Loucy (cell line): ENCODE results near the gene PDZD8.

Experiments
- H2AFZ ChIP-seq: fragments of 200-600 bp; sonication (generic); 2 replicates; pipeline ENCODE4 v1.6.0; 2016; ENCODE audit warnings: antibody characterized with exemption, mild to moderate bottlenecking, low read length, moderate library complexity
- H3F3A ChIP-seq: fragments of 200-600 bp; 2 replicates; pipeline ENCODE4 v1.6.0; 2016; ENCODE audit warnings: antibody characterized with exemption, low read depth, mild to moderate bottlenecking
- H3K27me3 ChIP-seq: fragments of 200-600 bp; sonication (generic); 2 replicates; pipeline ENCODE4 v1.6.1; 2014; ENCODE audit warnings: low read length, mild to moderate bottlenecking; ENCODE audit not compliant: insufficient read depth, poor library complexity, severe bottlenecking
- H3K36me3 ChIP-seq: fragments of 200-600 bp; sonication (generic); 2 replicates; pipeline ENCODE4 v1.6.1; 2016; ENCODE audit warnings: low read length; ENCODE audit not compliant: insufficient read depth
- H3K4me1 ChIP-seq: fragments of 200-600 bp; sonication (generic); 2 replicates; pipeline ENCODE4 v1.5.1; 2014; ENCODE audit warnings: low read length, mild to moderate bottlenecking; ENCODE audit not compliant: insufficient read depth, poor library complexity, severe bottlenecking
- H3K4me2 ChIP-seq: fragments of 200-600 bp; sonication (generic); 2 replicates; pipeline ENCODE4 v1.6.0; 2014; ENCODE audit warnings: antibody characterized with exemption, low read length, low read depth, mild to moderate bottlenecking; ENCODE audit not compliant: poor library complexity, severe bottlenecking
- H3K4me3 ChIP-seq: fragments of 200-600 bp; sonication (generic); 2 replicates; pipeline ENCODE4 v1.5.1; 2014; ENCODE audit warnings: low read length, mild to moderate bottlenecking, mixed read lengths; ENCODE audit not compliant: poor library complexity, severe bottlenecking
- H3K79me2 ChIP-seq: fragments of 200-600 bp; sonication (generic); 2 replicates; pipeline ENCODE4 v1.6.1; 2014; ENCODE audit warnings: low read length; ENCODE audit not compliant: insufficient read depth
- H3K9ac ChIP-seq: fragments of 200-600 bp; sonication (generic); 2 replicates; pipeline ENCODE4 v1.6.0; 2014; ENCODE audit warnings: mild to moderate bottlenecking, low read depth, low read length, moderate library complexity; ENCODE audit not compliant: poor library complexity, severe bottlenecking
- H3K9me2 ChIP-seq: fragments of 200-600 bp; sonication (generic); replicated peaks from 2 replicates; pipeline ENCODE4 v1.6.1; 2016; ENCODE audit warnings: low read depth, low read length, mixed read lengths
- H3K9me3 ChIP-seq: fragments of 200-600 bp; sonication (generic); 2 replicates; pipeline ENCODE4 v1.6.1; 2014; ENCODE audit warnings: mild to moderate bottlenecking, antibody characterized with exemption, low read length, low read depth; ENCODE audit not compliant: insufficient read depth
- H4K20me1 ChIP-seq: fragments of 200-600 bp; sonication (generic); 2 replicates; pipeline ENCODE4 v1.6.0; 2014; ENCODE audit warnings: antibody characterized with exemption, low read length, mild to moderate bottlenecking; ENCODE audit not compliant: insufficient read depth, poor library complexity, severe bottlenecking
- CTCF ChIP-seq: fragments of 200-600 bp; sonication (generic); conservative IDR thresholded peaks from 2 replicates; pipeline ENCODE4 v1.5.1; 2014; ENCODE audit warnings: mild to moderate bottlenecking, antibody characterized with exemption, low read length
- EZH2phosphoT487 ChIP-seq: fragments of 200-600 bp; IDR thresholded peaks from 2 replicates; pipeline ENCODE4 v1.6.1; 2018; ENCODE audit warnings: antibody characterized with exemption, mild to moderate bottlenecking, moderate library complexity, borderline replicate concordance

Gene PDZD8

GRCh38 chr10:117351558-117351957, 23.7 kb downstream of the PDZD8 start:
- no peaks in the 10 kb centered on the region for H3K9me2 ChIP-seq
- peak overlapping the region; percentile 61 for H3K4me2 ChIP-seq
- peaks cover 100% of the 10 kb centered on the region for H4K20me1 ChIP-seq
- no peak overlapping the region for H2AFZ ChIP-seq
- no peaks in the 10 kb centered on the region for H3K9me3 ChIP-seq
- H3K4me3 ChIP-seq: peak overlapping the region; percentile 12
- peaks cover 84% of the 10 kb centered on the region for H3K36me3 ChIP-seq
- H3F3A ChIP-seq: peaks cover 17% of the 10 kb centered on the region; the same call in 1 of the 2 replicates
- H3K9ac ChIP-seq: no peak overlapping the region
- peaks cover 85% of the 10 kb centered on the region for H3K4me1 ChIP-seq
- TF ChIP-seq CTCF (no peak), EZH2phosphoT487 (no peak)
- peaks cover 100% of the 10 kb centered on the region for H3K79me2 ChIP-seq
- H3K27me3 ChIP-seq: no peaks in the 10 kb centered on the region

- H3K9me2 ChIP-seq: no peaks in the 10 kb centered on the region
- H3K9me3 ChIP-seq: no peaks in the 10 kb centered on the region
- H3K4me1 ChIP-seq: peaks cover 84% of the 10 kb centered on the region
- TF ChIP-seq CTCF: no peak
- peak overlapping the region; percentile 12 for H3K4me3 ChIP-seq
- H3F3A ChIP-seq: peaks cover 17% of the 10 kb centered on the region; the same call in 1 of the 2 replicates
- peak overlapping the region; percentile 12 for H3K4me2 ChIP-seq
- H3K9ac ChIP-seq: no peak overlapping the region
- no peaks in the 10 kb centered on the region for H3K27me3 ChIP-seq
- peaks cover 100% of the 10 kb centered on the region for H4K20me1 ChIP-seq
- no peak overlapping the region for H2AFZ ChIP-seq
- H3K36me3 ChIP-seq: peaks cover 81% of the 10 kb centered on the region
- H3K79me2 ChIP-seq: peaks cover 100% of the 10 kb centered on the region
These were observed 24.3 kb downstream of the PDZD8 start for GRCh38 chr10:117350909-117351308.

- H3K9ac ChIP-seq: no peak overlapping the region
- peaks cover 99% of the 10 kb centered on the region for H4K20me1 ChIP-seq
- H2AFZ ChIP-seq: no peak overlapping the region
- peaks cover 73% of the 10 kb centered on the region for H3K4me1 ChIP-seq
- H3K4me2 ChIP-seq: peak overlapping the region; percentile 36
- peaks cover 3% of the 10 kb centered on the region; the same call in 1 of the 2 replicates for H3F3A ChIP-seq
- H3K4me3 ChIP-seq: no peak overlapping the region
- no peaks in the 10 kb centered on the region for H3K9me2 ChIP-seq
- no peaks in the 10 kb centered on the region for H3K27me3 ChIP-seq
- TF ChIP-seq EZH2phosphoT487 (no peak), CTCF (no peak)
- no peaks in the 10 kb centered on the region for H3K9me3 ChIP-seq
- peaks cover 80% of the 10 kb centered on the region for H3K36me3 ChIP-seq
- peaks cover 100% of the 10 kb centered on the region for H3K79me2 ChIP-seq
These were observed 27.0 kb downstream of the PDZD8 start for GRCh38 chr10:117348236-117348635.
